Prostate gland (tissue), 2 donors: Measurements from ENCODE around the gene DCLK2.

Experiments used
- POLR2A ChIP-seq: fragments of 450-650 bp; IDR thresholded peaks from one replicate; pipeline ENCODE4 v1.6.1; 2016; ENCODE audit warnings: antibody characterized with exemption, mild to moderate bottlenecking
- POLR2AphosphoS5 ChIP-seq: sonication (generic); formaldehyde crosslinking; IDR thresholded peaks from one replicate; pipeline ENCODE4 v1.6.1; 2017; ENCODE audit warnings: antibody characterized with exemption
- TF ChIP-seq, protein P1 (sequence below), 4 experiments: fragments of 200-600 bp in 2 of 4; fragments of 450-650 bp in 2 of 4; sonication (generic) in 2 of 4; IDR thresholded peaks; 1 replicate in 3 of 4; 2 replicates in 1 of 4; pipeline ENCODE4 v1.5.1; 2016 to 2019; ENCODE audit warnings: antibody characterized with exemption in 4 of 4, mild to moderate bottlenecking in 2 of 4, moderate library complexity in 2 of 4

DNA sequence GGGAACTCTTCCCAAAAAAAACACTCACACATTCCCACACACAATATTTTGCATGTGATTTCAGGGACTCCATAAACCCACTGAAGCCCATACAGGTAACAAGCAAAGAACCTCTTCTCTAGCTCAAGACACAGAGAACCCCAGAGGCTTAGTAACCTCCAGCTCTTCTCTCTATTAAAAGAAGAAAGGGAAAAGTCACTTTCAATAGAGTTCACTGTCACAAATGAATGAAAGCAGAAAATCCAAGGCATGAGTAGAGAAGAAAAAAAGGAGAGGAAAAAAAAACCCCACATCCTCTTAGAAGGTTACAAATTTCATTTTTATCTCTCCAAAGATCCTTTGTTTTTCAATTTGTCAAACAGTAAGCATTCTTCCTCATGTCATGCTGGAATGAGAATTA lies 30.7 kb upstream of the DCLK2 start:
- TF ChIP-seq, protein P1, sequence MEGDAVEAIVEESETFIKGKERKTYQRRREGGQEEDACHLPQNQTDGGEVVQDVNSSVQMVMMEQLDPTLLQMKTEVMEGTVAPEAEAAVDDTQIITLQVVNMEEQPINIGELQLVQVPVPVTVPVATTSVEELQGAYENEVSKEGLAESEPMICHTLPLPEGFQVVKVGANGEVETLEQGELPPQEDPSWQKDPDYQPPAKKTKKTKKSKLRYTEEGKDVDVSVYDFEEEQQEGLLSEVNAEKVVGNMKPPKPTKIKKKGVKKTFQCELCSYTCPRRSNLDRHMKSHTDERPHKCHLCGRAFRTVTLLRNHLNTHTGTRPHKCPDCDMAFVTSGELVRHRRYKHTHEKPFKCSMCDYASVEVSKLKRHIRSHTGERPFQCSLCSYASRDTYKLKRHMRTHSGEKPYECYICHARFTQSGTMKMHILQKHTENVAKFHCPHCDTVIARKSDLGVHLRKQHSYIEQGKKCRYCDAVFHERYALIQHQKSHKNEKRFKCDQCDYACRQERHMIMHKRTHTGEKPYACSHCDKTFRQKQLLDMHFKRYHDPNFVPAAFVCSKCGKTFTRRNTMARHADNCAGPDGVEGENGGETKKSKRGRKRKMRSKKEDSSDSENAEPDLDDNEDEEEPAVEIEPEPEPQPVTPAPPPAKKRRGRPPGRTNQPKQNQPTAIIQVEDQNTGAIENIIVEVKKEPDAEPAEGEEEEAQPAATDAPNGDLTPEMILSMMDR (IDR thresholded peaks at IDR 0.05) = no peak
- TF ChIP-seq POLR2AphosphoS5 (no peak), POLR2A (no peak)
